Upper lobe of left lung (tissue), 6 donors: ENCODE results near the gene FAF2. TPM values are rescaled to one million over a fixed set of nuclear protein-coding genes. Genes with fewer than 3 reads are reported as not detected.
"Not testable (repeated sequence)": the region's sequence is repeated elsewhere in the genome, so short reads cannot be mapped to it uniquely, and the experiment has no call there.

Experiments used
- ATAC-seq, 2 donors: fragments of 200-7000 bp; cut with Tn5 transposase; one replicate each; pipeline ENCODE4 v1.9.1; 2022; ENCODE audit warnings: mild to moderate bottlenecking in 2 of 2, moderate library complexity in 2 of 2; ENCODE audit not compliant: low FRiP score in 2 of 2
- DNase-seq, 2 donors: peaks; one replicate each; pipeline ENCODE4 v3.0.0-alpha.2; 2019 to 2020
- H3K27ac ChIP-seq, 4 donors: fragments of 200-600 bp; sonication (generic); one replicate each; pipeline ENCODE4 v1.5.1; 2016 to 2019
- H3K27me3 ChIP-seq, 4 donors: fragments of 200-600 bp; sonication (generic); one replicate each; pipeline ENCODE4 v1.5.1; 2017 to 2019
- H3K36me3 ChIP-seq, 4 donors: fragments of 200-600 bp; sonication (generic); one replicate each; pipeline ENCODE4 v1.5.1; 2016 to 2019
- H3K4me1 ChIP-seq, 4 donors: fragments of 200-600 bp; sonication (generic); one replicate each; pipeline ENCODE4 v1.5.1; 2018 to 2019
- H3K4me3 ChIP-seq, 4 donors: fragments of 200-600 bp; sonication (generic); one replicate each; pipeline ENCODE4 v1.5.1; 2017 to 2019; ENCODE audit warnings: mild to moderate bottlenecking in 2 of 4, moderate library complexity in 1 of 4
- H3K9me3 ChIP-seq, 4 donors: fragments of 200-600 bp; sonication (generic); one replicate each; pipeline ENCODE4 v1.5.1; 2018 to 2019
- CTCF ChIP-seq, 6 experiments: fragments of 450-650 bp in 4 of 6; fragments of 200-600 bp in 2 of 6; sonication (generic) in 2 of 6; IDR thresholded peaks; one replicate each; pipeline ENCODE4 v1.5.1; 2016 to 2019; ENCODE audit warnings: antibody characterized with exemption in 6 of 6
- EP300 ChIP-seq, 4 donors: sonication (generic); formaldehyde crosslinking; IDR thresholded peaks; one replicate each; pipeline ENCODE4 v1.5.1; 2017; ENCODE audit warnings: antibody characterized with exemption in 4 of 4, control low read depth in 2 of 4
- POLR2A ChIP-seq, 4 donors: fragments of 450-650 bp; IDR thresholded peaks; one replicate each; pipeline ENCODE4 v1.5.1; 2016 to 2017; ENCODE audit warnings: antibody characterized with exemption in 4 of 4, mild to moderate bottlenecking in 2 of 4
- POLR2AphosphoS5 ChIP-seq, 2 donors: sonication (generic); formaldehyde crosslinking; IDR thresholded peaks; one replicate each; pipeline ENCODE4 v1.5.1; 2017; ENCODE audit warnings: antibody characterized with exemption in 2 of 2
- WGBS, 2 donors: methylation state at CpG; one replicate each; pipeline ENCODE4 v1.1.5; 2017 to 2018; 5-methylcytosine and 5-hydroxymethylcytosine counted together
- total RNA-seq, 6 donors: library from RNA; depleted of rRNA in 4 of 6; stranded (reverse); fragments of >200 nt in 4 of 6; gene quantifications; one replicate each; pipeline versions ENCODE4 v1.1.0 to v1.2.1, GENCODE V29; 2016 to 2021
- donor health status: DM: no; HTN: no; CAD: no; lungs with moderate emphysema.
- donor health status: DM: no; HTN: yes; CAD: no; lungs with severe emphysema.

Gene FAF2
- total RNA-seq, 6 donors from 2014 or later = 11.5 to 33.0 (median 30.0) TPM

- Histone ChIP-seq H3K27me3 (no peaks in the 10 kb centered on the region), H3K36me3 (peaks cover 0 to 81% (median 19%) of the 10 kb centered on the region in 4 donors), H3K4me3 (no peak overlapping the region), H3K9me3 (no peaks in the 10 kb centered on the region), H3K4me1 (peaks cover 9 to 18% (median 12%) of the 10 kb centered on the region in 4 donors), H3K27ac (no peak overlapping the region)
- no peak for ATAC-seq
- DNase-seq = no peak
- 85 to 92% methylated on average over 1 to 2 of the region's 2 CpGs for WGBS, 2 donors
- TF ChIP-seq CTCF (IDR thresholded peaks at IDR 0.05) = no peak
- TF ChIP-seq POLR2A (IDR thresholded peaks at IDR 0.05) = no peak
- TF ChIP-seq EP300 (IDR thresholded peaks at IDR 0.05) = no peak
- TF ChIP-seq POLR2AphosphoS5 (IDR thresholded peaks at IDR 0.05) = no peak
Observed at GRCh38 chr5:176485176-176485575, 37.0 kb downstream of the FAF2 start.

- Histone ChIP-seq H3K36me3 (peaks cover 0 to 81% (median 20%) of the 10 kb centered on the region in 4 donors), H3K27me3 (no peaks in the 10 kb centered on the region), H3K4me3 (no peak overlapping the region), H3K9me3 (no peaks in the 10 kb centered on the region), H3K27ac (peak overlapping the region in 1 of 4 donors; percentile 6), H3K4me1 (peaks cover 9 to 18% (median 12%) of the 10 kb centered on the region in 4 donors)
- ATAC-seq (peak in 1 of 2 donors; percentile 46), DNase-seq (no peak)
- WGBS, 2 donors = 72 to 81% methylated on average over 7 of the region's 7 CpGs
- TF ChIP-seq CTCF (IDR thresholded peaks at IDR 0.05) (no peak), POLR2A (IDR thresholded peaks at IDR 0.05) (no peak), POLR2AphosphoS5 (IDR thresholded peaks at IDR 0.05) (no peak), EP300 (IDR thresholded peaks at IDR 0.05) (no peak)
Observed at GRCh38 chr5:176486189-176486757, 38.1 kb downstream of the FAF2 start.

- Histone ChIP-seq H3K36me3 (peaks cover 0 to 81% (median 23%) of the 10 kb centered on the region in 4 donors), H3K4me1 (peaks cover 9 to 18% (median 12%) of the 10 kb centered on the region in 4 donors), H3K27ac (peak overlapping the region in 2 of 4 donors; percentile 6 to 18)
- H3K27me3 ChIP-seq, H3K9me3 ChIP-seq, ATAC-seq, H3K4me3 ChIP-seq, DNase-seq: not testable (repeated sequence)
- WGBS, 2 donors = 96 to 98% methylated on average over 4 of the region's 4 CpGs
Observed at GRCh38 chr5:176487160-176487559, 39.0 kb downstream of the FAF2 start.

- no peaks in the 10 kb centered on the region for H3K9me3 ChIP-seq
- no peaks in the 10 kb centered on the region for H3K27me3 ChIP-seq
- H3K4me1 ChIP-seq = peaks cover 9 to 18% (median 12%) of the 10 kb centered on the region in 4 donors
- H3K4me3 ChIP-seq = no peak overlapping the region
- H3K36me3 ChIP-seq = peaks cover 17 to 82% (median 39%) of the 10 kb centered on the region in 4 donors
- H3K27ac ChIP-seq = no peak overlapping the region
- 87 to 88% methylated on average over 1 of the region's 1 CpG for WGBS, 2 donors
- TF ChIP-seq CTCF (IDR thresholded peaks at IDR 0.05) (no peak), POLR2AphosphoS5 (IDR thresholded peaks at IDR 0.05) (no peak), EP300 (IDR thresholded peaks at IDR 0.05) (no peak), POLR2A (IDR thresholded peaks at IDR 0.05) (no peak)
- DNase-seq = no peak
- ATAC-seq = no peak
Observed at GRCh38 chr5:176489077-176489476, 40.9 kb downstream of the FAF2 start.

GRCh38 chr5:176490301-176490700 lies 42.1 kb downstream of the FAF2 start:
- no peak for DNase-seq
- WGBS, 2 donors = 89 to 96% methylated on average over 1 of the region's 1 CpG
- no peak for TF ChIP-seq CTCF (IDR thresholded peaks at IDR 0.05)
- no peak for TF ChIP-seq POLR2AphosphoS5 (IDR thresholded peaks at IDR 0.05)
- TF ChIP-seq POLR2A (IDR thresholded peaks at IDR 0.05) = no peak
- TF ChIP-seq EP300 (IDR thresholded peaks at IDR 0.05) = no peak
- ATAC-seq = no peak
- Histone ChIP-seq H3K4me1 (peaks cover 9 to 18% (median 12%) of the 10 kb centered on the region in 4 donors), H3K36me3 (peaks cover 19 to 94% (median 48%) of the 10 kb centered on the region in 4 donors), H3K9me3 (no peaks in the 10 kb centered on the region), H3K27me3 (no peaks in the 10 kb centered on the region), H3K4me3 (no peak overlapping the region), H3K27ac (no peak overlapping the region)
